ENCODE measurements around the gene STK38. TPM values are rescaled to one million over a fixed set of nuclear protein-coding genes. Genes with fewer than 3 reads are reported as not detected.

Gene STK38
- total and polyA plus RNA-seq, 2 of the 13 experiments (the other 11 are each of a cell fraction or from before 2014, with no cell fraction given): 10.3 to 20.7 TPM

DNA sequence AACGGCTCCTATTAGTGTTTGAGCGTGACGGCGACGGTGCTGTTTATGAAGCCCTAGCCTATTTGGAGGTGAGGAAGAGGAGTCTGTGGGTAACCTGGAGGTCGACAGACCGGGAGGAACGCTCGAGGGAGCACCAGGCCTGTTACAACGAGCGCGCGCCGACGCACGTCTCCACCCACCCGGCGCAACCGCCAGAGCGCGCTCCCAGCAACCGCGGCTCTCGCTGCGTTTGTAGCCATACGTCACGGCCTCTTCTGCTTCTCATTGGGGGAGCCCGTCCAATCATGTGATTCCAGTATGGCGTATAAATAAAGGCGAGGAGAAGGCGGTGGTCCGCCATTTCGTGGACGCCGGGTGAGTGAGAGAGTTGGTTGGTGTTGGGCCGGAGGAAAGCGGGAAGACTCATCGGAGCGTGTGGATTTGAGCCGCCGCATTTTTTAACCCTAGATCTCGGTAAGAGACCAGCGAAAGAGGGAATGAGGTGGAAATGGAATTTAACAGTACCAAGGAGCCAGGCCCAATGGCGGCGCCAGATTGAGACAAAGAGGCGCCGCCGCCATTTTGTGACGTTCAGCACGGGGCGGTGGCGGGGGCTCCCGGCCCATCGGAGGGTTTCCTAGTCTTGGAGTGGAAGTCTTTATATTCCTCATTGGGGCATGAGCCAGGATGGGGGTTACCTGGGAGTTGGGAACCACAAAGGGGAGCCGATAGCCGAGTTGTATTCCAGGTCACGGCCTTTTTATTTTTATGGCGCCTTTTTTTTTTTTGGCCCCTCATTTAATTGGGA, 46.9 kb upstream of the STK38 start, which contains the start of gene SRSF3:
Gene SRSF3 (plus strand): TSS at position 334 of the 787 bp plus-strand sequence. CDS start 2,401 bp downstream, outside the sequence.
- CTCF ChIA-PET (ENCODE audit: low intra/inter-chr PET ratio, low total read pairs): no interaction called here
- Histone ChIP-seq H3K4me3 (replicated peaks in 1 of 3; ENCODE audit: insufficient read depth in 1 of 3, low read depth in 2 of 3, low read length in 3 of 3) (peak within 1 kb of the TSS; percentile 87 to 97 (median 92)), H3K9me3 (ENCODE audit: low read length) (no peaks in the 10 kb centered on the region), H2AFZ (ENCODE audit: low read length) (peak within 1 kb of the TSS; percentile 46), H3K4me2 (ENCODE audit: low read depth, low read length) (peak within 1 kb of the TSS; percentile 97), H3K4me1 (ENCODE audit: insufficient read depth, low read length) (peaks cover 50% of the 10 kb centered on the region), H3K27ac (ENCODE audit: extremely low read length, insufficient read depth, low read length) (peak within 1 kb of the TSS; percentile 93), H4K20me1 (ENCODE audit: insufficient read depth, low read length) (peaks cover 48% of the 10 kb centered on the region), H3K79me2 (ENCODE audit: insufficient read depth, low read length) (peaks cover 51% of the 10 kb centered on the region), H3K36me3 (replicated peaks in 1 of 2; ENCODE audit: control insufficient read depth in 1 of 2, insufficient read depth in 2 of 2, low read length in 2 of 2) (peaks cover 11 to 31% of the 10 kb centered on the region in 2 experiments), H3K27me3 (ENCODE audit: control insufficient read depth in 1 of 2, insufficient read depth in 2 of 2, low read length in 2 of 2) (no peaks in the 10 kb centered on the region; a peak in 1 of 5 replicates), H3K9ac (ENCODE audit: insufficient read depth, low read depth, low read length) (peak within 1 kb of the TSS; percentile 98)
- TSS peak; percentile 69 for BruUV-seq (replicated peaks)
- DNase-seq (ENCODE audit: low spot score): peak; percentile 98
- 1% methylated on average over 52 of the region's 58 CpGs for WGBS (ENCODE audit: low lambda C conversion rate)
- POLR2A ChIA-PET: interaction anchor here (0.6 to 6.8 kb wide), 18 partner anchors 7 to 392 kb away, joined by 3 to 142 read pairs (median 7); partner anchors contain the start of gene MTCH1
- ATAC-seq: peak; percentile 92
- peak; percentile 56 for FAIRE-seq
- intact Hi-C loops (cut with micrococcal nuclease; ENCODE audit: unreplicated experiment): loop anchor here (1.0 to 5.0 kb wide), 3 partner anchors 49 to 172 kb away; no protein-coding TSS in a partner anchor
- in situ Hi-C loops (cut with HindIII; ENCODE audit: extremely low pct_ligation_motif_present, low pct_unique_long_range_greater_than_20kb): no loop called here
- TF ChIP-seq ZNF431 (CRISPR knock-in tag; IDR thresholded peaks at IDR 0.05; ENCODE audit: borderline replicate concordance, low read depth) (0 out of 2 replicates have a peak, but pooled peaks have one; percentile 73), ZNF619 (CRISPR knock-in tag; IDR thresholded peaks at IDR 0.05) (peak; percentile 98), AGO1 (IDR thresholded peaks at IDR 0.05; ENCODE audit: low read depth, low read length, poor library complexity, severe bottlenecking) (no peak), FLYWCH1 (CRISPR knock-in tag; IDR thresholded peaks at IDR 0.05) (0 out of 2 replicates have a peak, but pooled peaks have one; percentile 77), ZNF563 (CRISPR knock-in tag; IDR thresholded peaks at IDR 0.05) (no peak; the same call in 1 of the 2 replicates), NFE2 (CRISPR knock-in tag; IDR thresholded peaks at IDR 0.05) (peak; percentile 50; the same call in 1 of the 2 replicates), ZNF788 (CRISPR knock-in tag; IDR thresholded peaks at IDR 0.05; ENCODE audit: borderline replicate concordance) (peak; percentile 81; the same call in 1 of the 2 replicates), ZNF460 (CRISPR knock-in tag; IDR thresholded peaks at IDR 0.05; ENCODE audit: borderline replicate concordance) (no peak), CBFB (CRISPR knock-in tag; IDR thresholded peaks at IDR 0.05) (no peak; the same call in none of the 2 replicates), JUNB (CRISPR knock-in tag; IDR thresholded peaks at IDR 0.05; ENCODE audit: borderline replicate concordance) (no peak), ZNF709 (CRISPR knock-in tag; IDR thresholded peaks at IDR 0.05) (peak; percentile 95; the same call in 1 of the 2 replicates), ZFP36L2 (CRISPR knock-in tag; IDR thresholded peaks at IDR 0.05) (no peak), TAF15 (IDR thresholded peaks at IDR 0.05; ENCODE audit: low read depth, low read length, poor library complexity, severe bottlenecking) (peak; percentile 97), ZFYVE20 (CRISPR knock-in tag; IDR thresholded peaks at IDR 0.05; ENCODE audit: borderline replicate concordance, low read depth) (peak; percentile 55; the same call in 1 of the 2 replicates), BHLHE40 (IDR thresholded peaks at IDR 0.05; ENCODE audit: low read length) (peak; percentile 44; the same call in 1 of the 2 replicates), REPIN1 (CRISPR knock-in tag; IDR thresholded peaks at IDR 0.05; ENCODE audit: borderline replicate concordance, low read depth) (peak; percentile 95)
- TF ChIP-seq, protein P1, sequence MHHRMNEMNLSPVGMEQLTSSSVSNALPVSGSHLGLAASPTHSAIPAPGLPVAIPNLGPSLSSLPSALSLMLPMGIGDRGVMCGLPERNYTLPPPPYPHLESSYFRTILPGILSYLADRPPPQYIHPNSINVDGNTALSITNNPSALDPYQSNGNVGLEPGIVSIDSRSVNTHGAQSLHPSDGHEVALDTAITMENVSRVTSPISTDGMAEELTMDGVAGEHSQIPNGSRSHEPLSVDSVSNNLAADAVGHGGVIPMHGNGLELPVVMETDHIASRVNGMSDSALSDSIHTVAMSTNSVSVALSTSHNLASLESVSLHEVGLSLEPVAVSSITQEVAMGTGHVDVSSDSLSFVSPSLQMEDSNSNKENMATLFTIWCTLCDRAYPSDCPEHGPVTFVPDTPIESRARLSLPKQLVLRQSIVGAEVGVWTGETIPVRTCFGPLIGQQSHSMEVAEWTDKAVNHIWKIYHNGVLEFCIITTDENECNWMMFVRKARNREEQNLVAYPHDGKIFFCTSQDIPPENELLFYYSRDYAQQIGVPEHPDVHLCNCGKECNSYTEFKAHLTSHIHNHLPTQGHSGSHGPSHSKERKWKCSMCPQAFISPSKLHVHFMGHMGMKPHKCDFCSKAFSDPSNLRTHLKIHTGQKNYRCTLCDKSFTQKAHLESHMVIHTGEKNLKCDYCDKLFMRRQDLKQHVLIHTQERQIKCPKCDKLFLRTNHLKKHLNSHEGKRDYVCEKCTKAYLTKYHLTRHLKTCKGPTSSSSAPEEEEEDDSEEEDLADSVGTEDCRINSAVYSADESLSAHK (CRISPR knock-in tag; IDR thresholded peaks at IDR 0.05; ENCODE audit: borderline replicate concordance): peak; percentile 63; the same call in 1 of the 2 replicates
- TF ChIP-seq, protein P2, sequence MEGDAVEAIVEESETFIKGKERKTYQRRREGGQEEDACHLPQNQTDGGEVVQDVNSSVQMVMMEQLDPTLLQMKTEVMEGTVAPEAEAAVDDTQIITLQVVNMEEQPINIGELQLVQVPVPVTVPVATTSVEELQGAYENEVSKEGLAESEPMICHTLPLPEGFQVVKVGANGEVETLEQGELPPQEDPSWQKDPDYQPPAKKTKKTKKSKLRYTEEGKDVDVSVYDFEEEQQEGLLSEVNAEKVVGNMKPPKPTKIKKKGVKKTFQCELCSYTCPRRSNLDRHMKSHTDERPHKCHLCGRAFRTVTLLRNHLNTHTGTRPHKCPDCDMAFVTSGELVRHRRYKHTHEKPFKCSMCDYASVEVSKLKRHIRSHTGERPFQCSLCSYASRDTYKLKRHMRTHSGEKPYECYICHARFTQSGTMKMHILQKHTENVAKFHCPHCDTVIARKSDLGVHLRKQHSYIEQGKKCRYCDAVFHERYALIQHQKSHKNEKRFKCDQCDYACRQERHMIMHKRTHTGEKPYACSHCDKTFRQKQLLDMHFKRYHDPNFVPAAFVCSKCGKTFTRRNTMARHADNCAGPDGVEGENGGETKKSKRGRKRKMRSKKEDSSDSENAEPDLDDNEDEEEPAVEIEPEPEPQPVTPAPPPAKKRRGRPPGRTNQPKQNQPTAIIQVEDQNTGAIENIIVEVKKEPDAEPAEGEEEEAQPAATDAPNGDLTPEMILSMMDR (CRISPR knock-in tag; IDR thresholded peaks at IDR 0.05): peak; percentile 82
